Measurements from ENCODE around the gene SYCP2L. TPM values are rescaled to one million over a fixed set of nuclear protein-coding genes. Genes with fewer than 3 reads are reported as not detected.
"Not testable (repeated sequence)": the region's sequence is repeated elsewhere in the genome, so short reads cannot be mapped to it uniquely, and the experiment has no call there.

SYCP2L gene
- total and polyA plus RNA-seq, 2 donors (not counting 1 experiment from before 2014, with no cell fraction given), result under 0.01 TPM; not detected in 1

DNA sequence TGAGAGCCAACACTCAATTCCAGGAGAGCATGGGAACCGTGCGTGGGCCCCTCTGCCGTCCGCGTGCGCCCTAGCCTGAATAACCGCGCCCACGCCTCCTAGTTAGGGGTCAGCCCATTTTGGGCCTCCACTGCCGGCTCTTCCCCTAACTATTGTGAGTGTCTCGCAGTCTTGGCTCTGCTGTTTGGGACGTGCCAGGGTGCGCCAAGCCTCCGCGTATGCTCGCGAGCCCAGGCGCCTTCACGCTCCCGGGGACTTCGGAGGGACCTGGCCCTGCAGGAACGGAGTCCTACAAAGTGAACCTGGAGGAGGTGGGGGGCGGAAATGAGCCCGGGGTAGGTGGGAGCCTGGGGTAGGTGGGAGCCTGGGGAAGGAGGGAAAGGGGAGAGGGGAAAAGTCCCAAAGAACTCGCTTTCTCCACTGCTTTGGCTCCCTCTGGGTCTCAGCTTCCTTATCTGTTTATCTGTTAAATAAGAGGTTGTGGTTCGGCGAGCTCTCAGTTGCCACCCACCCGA, 4.1 kb upstream of the SYCP2L start:
- Histone ChIP-seq H2AFZ (ENCODE audit: low read length) (no peak overlapping the region), H3K9me3 (ENCODE audit: control insufficient read depth, insufficient read depth, low read depth, low read length) (no peaks in the 10 kb centered on the region), H3K4me1 (ENCODE audit: control insufficient read depth, extremely low read depth, insufficient read depth, low read length) (no peaks in the 10 kb centered on the region), H3K27me3 (ENCODE audit: control insufficient read depth, insufficient read depth, low read length) (peaks cover 29% of the 10 kb centered on the region), H3K36me3 (ENCODE audit: control insufficient read depth, insufficient read depth, low read length) (no peaks in the 10 kb centered on the region), H3K27ac (ENCODE audit: insufficient read depth, low read length) (no peak overlapping the region), H4K20me1 (ENCODE audit: control insufficient read depth, extremely low read depth, insufficient read depth, low read length) (no peaks in the 10 kb centered on the region), H3K79me2 (ENCODE audit: control insufficient read depth, insufficient read depth, low read length) (no peaks in the 10 kb centered on the region), H3K4me3 (replicated peaks in 1 of 4; ENCODE audit: control extremely low read depth in 1 of 4, insufficient read depth in 1 of 4, low read depth in 3 of 4, low read length in 4 of 4) (no peak overlapping the region), H3K4me2 (ENCODE audit: extremely low read depth, insufficient read depth, low read length) (no peak overlapping the region), H3K9ac (ENCODE audit: insufficient read depth, low read length) (no peak overlapping the region)
- TF ChIP-seq EZH2 (IDR thresholded peaks at IDR 0.05; ENCODE audit: low read length, missing control alignments), result no peak
- no peak for TF ChIP-seq CTCF (conservative IDR thresholded peaks at IDR 0.05 in 1 of 2, IDR thresholded peaks at IDR 0.05 in 1 of 2; ENCODE audit: low read depth in 1 of 2, low read length in 2 of 2)
- DNase-seq (ENCODE audit: low read depth in 2 of 2), result no peak

- no peaks in the 10 kb centered on the region for H3K9me3 ChIP-seq (ENCODE audit: control insufficient read depth, insufficient read depth, low read depth, low read length)
- H3K4me1 ChIP-seq (ENCODE audit: control insufficient read depth, extremely low read depth, insufficient read depth, low read length), result no peaks in the 10 kb centered on the region
- H3K27ac ChIP-seq (ENCODE audit: insufficient read depth, low read length), result no peak overlapping the region
- H3K9ac ChIP-seq (ENCODE audit: insufficient read depth, low read length), result no peak overlapping the region
- H3K27me3 ChIP-seq (ENCODE audit: control insufficient read depth, insufficient read depth, low read length), result peaks cover 29% of the 10 kb centered on the region
- no peaks in the 10 kb centered on the region for H4K20me1 ChIP-seq (ENCODE audit: control insufficient read depth, extremely low read depth, insufficient read depth, low read length)
- no peak overlapping the region for H2AFZ ChIP-seq (ENCODE audit: low read length)
- TF ChIP-seq EZH2 (IDR thresholded peaks at IDR 0.05; ENCODE audit: low read length, missing control alignments) (no peak), CTCF (conservative IDR thresholded peaks at IDR 0.05 in 1 of 2, IDR thresholded peaks at IDR 0.05 in 1 of 2; ENCODE audit: low read depth in 1 of 2, low read length in 2 of 2) (no peak)
- H3K79me2 ChIP-seq (ENCODE audit: control insufficient read depth, insufficient read depth, low read length), result no peaks in the 10 kb centered on the region
- H3K4me2 ChIP-seq (ENCODE audit: extremely low read depth, insufficient read depth, low read length), result no peak overlapping the region
- H3K36me3 ChIP-seq (ENCODE audit: control insufficient read depth, insufficient read depth, low read length), result no peaks in the 10 kb centered on the region
- no peak overlapping the region for H3K4me3 ChIP-seq (replicated peaks in 1 of 4; ENCODE audit: control extremely low read depth in 1 of 4, insufficient read depth in 1 of 4, low read depth in 3 of 4, low read length in 4 of 4)
- DNase-seq (ENCODE audit: low read depth in 2 of 2), result no peak
Measured at GRCh38 chr6:10883312-10884244, 3.3 kb upstream of the SYCP2L start.

DNA sequence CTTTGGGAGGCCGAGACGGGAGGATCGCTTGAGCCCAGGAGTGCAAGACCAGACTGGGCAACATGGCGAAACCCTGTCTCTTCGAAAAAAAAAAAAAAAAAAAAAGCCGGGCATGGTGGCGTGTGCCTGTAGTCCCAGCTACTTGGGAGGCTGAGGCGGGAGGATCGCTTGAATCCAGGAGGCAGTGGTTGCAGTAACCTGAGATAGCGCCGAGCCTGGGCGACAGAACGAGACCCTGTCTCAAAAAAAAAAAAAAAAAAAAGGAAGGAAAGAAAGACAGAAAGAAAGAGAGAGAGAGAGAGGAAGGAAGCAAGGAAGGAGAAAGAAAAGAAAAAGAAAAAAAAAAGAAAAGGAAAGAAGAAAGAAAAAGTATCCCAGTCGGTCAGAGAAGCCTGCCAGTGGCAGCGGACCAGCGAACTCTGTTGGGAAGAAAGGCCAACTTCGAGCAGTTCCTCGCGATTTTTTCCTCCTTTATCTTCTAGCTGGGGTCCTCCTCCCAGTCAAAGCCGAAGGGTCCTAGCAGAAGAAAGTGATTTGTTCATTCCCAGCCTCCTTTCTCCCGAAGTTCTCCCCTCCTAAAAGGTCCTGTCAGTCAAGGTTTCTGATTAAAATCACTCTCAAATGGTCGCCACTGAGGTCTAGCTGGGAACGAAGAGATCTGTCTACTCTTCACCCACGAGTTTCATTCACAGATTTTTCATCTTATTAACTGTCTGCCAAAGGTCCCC, 2.4 kb upstream of the SYCP2L start:
- no peak overlapping the region for H3K9ac ChIP-seq (ENCODE audit: insufficient read depth, low read length)
- no peaks in the 10 kb centered on the region for H4K20me1 ChIP-seq (ENCODE audit: control insufficient read depth, extremely low read depth, insufficient read depth, low read length)
- TF ChIP-seq EZH2 (IDR thresholded peaks at IDR 0.05; ENCODE audit: low read length, missing control alignments) (no peak), CTCF (conservative IDR thresholded peaks at IDR 0.05 in 1 of 2, IDR thresholded peaks at IDR 0.05 in 1 of 2; ENCODE audit: low read depth in 1 of 2, low read length in 2 of 2) (no peak)
- H2AFZ ChIP-seq (ENCODE audit: low read length), result no peak overlapping the region
- no peak overlapping the region for H3K4me3 ChIP-seq (replicated peaks in 1 of 4; ENCODE audit: control extremely low read depth in 1 of 4, insufficient read depth in 1 of 4, low read depth in 3 of 4, low read length in 4 of 4)
- no peaks in the 10 kb centered on the region for H3K79me2 ChIP-seq (ENCODE audit: control insufficient read depth, insufficient read depth, low read length)
- no peak overlapping the region for H3K27ac ChIP-seq (ENCODE audit: insufficient read depth, low read length)
- no peak for DNase-seq (ENCODE audit: low read depth in 2 of 2)
- H3K36me3 ChIP-seq (ENCODE audit: control insufficient read depth, insufficient read depth, low read length), result no peaks in the 10 kb centered on the region
- H3K9me3 ChIP-seq (ENCODE audit: control insufficient read depth, insufficient read depth, low read depth, low read length), result no peaks in the 10 kb centered on the region
- no peak overlapping the region for H3K4me2 ChIP-seq (ENCODE audit: extremely low read depth, insufficient read depth, low read length)
- H3K27me3 ChIP-seq (ENCODE audit: control insufficient read depth, insufficient read depth, low read length), result peaks cover 29% of the 10 kb centered on the region
- no peaks in the 10 kb centered on the region for H3K4me1 ChIP-seq (ENCODE audit: control insufficient read depth, extremely low read depth, insufficient read depth, low read length)

GRCh38 chr6:10886365-10886690, 524 bp upstream of the SYCP2L start:
- peak overlapping the region in 2 of 4 experiments; percentile 32 to 63 for H3K4me3 ChIP-seq (replicated peaks in 1 of 4; ENCODE audit: control extremely low read depth in 1 of 4, insufficient read depth in 1 of 4, low read depth in 3 of 4, low read length in 4 of 4)
- not testable (repeated sequence) for H3K9ac ChIP-seq (ENCODE audit: insufficient read depth, low read length); H3K36me3 ChIP-seq (ENCODE audit: control insufficient read depth, insufficient read depth, low read length); H3K27ac ChIP-seq (ENCODE audit: insufficient read depth, low read length); H3K79me2 ChIP-seq (ENCODE audit: control insufficient read depth, insufficient read depth, low read length); H4K20me1 ChIP-seq (ENCODE audit: control insufficient read depth, extremely low read depth, insufficient read depth, low read length); H3K4me2 ChIP-seq (ENCODE audit: extremely low read depth, insufficient read depth, low read length); DNase-seq (ENCODE audit: low read depth in 2 of 2); H3K4me1 ChIP-seq (ENCODE audit: control insufficient read depth, extremely low read depth, insufficient read depth, low read length); H2AFZ ChIP-seq (ENCODE audit: low read length); H3K9me3 ChIP-seq (ENCODE audit: control insufficient read depth, insufficient read depth, low read depth, low read length)
- H3K27me3 ChIP-seq (ENCODE audit: control insufficient read depth, insufficient read depth, low read length), result peaks cover 29% of the 10 kb centered on the region

Measured in fibroblast of lung (primary cell).